IMR-90 (cell line): Measurements from ENCODE around the gene NPHS1.

Source experiments
- CEBPB ChIP-seq: IDR thresholded peaks from 2 replicates; pipeline ENCODE4 v1.6.1; 2012; ENCODE audit warnings: low read depth, low read length, improper control_type of control experiment
- CHD1 ChIP-seq: IDR thresholded peaks from 2 replicates; pipeline ENCODE4 v1.6.1; 2012; ENCODE audit warnings: low read depth, low read length, improper control_type of control experiment
- CTCF ChIP-seq: conservative IDR thresholded peaks from 2 replicates; pipeline ENCODE4 v1.5.1; 2012; ENCODE audit warnings: mild to moderate bottlenecking, low read depth, low read length, improper control_type of control experiment
- ELK1 ChIP-seq: fragments of 150-350 bp; IDR thresholded peaks from 2 replicates; pipeline ENCODE4 v1.6.1; 2016; ENCODE audit warnings: low read depth, mild to moderate bottlenecking, low read length, moderate library complexity, borderline replicate concordance
- FOS ChIP-seq: fragments of 150-350 bp; IDR thresholded peaks from 2 replicates; pipeline ENCODE4 v1.6.1; 2016; ENCODE audit warnings: low read depth, low read length
- MAFK ChIP-seq: IDR thresholded peaks from 2 replicates; pipeline ENCODE4 v1.6.1; 2012; ENCODE audit warnings: low read depth, low read length, improper control_type of control experiment
- MXI1 ChIP-seq: IDR thresholded peaks from 2 replicates; pipeline ENCODE4 v1.6.1; 2012; ENCODE audit warnings: low read depth, mild to moderate bottlenecking, low read length, moderate library complexity, borderline replicate concordance
- NFE2L2 ChIP-seq: fragments of 150-350 bp; IDR thresholded peaks from 2 replicates; pipeline ENCODE4 v1.6.1; 2016; ENCODE audit warnings: low read depth, mild to moderate bottlenecking, low read length
- POLR2A ChIP-seq: IDR thresholded peaks from 2 replicates; pipeline ENCODE4 v1.6.1; 2012; ENCODE audit warnings: mild to moderate bottlenecking, low read depth, low read length
- RAD21 ChIP-seq: IDR thresholded peaks from 2 replicates; pipeline ENCODE4 v1.6.1; 2012; ENCODE audit warnings: low read length, improper control_type of control experiment
- RCOR1 ChIP-seq: IDR thresholded peaks from 2 replicates; pipeline ENCODE4 v1.6.1; 2012; ENCODE audit warnings: mild to moderate bottlenecking, low read length, improper control_type of control experiment; ENCODE audit not compliant: insufficient replicate concordance
- RFX5 ChIP-seq: IDR thresholded peaks from 2 replicates; pipeline ENCODE4 v1.8.0; 2012; ENCODE audit warnings: low read depth, mild to moderate bottlenecking, low read length, moderate library complexity
- SMC3 ChIP-seq: fragments of 150-350 bp; IDR thresholded peaks from 2 replicates; pipeline ENCODE4 v1.6.1; 2016; ENCODE audit warnings: low read depth, mild to moderate bottlenecking, antibody characterized with exemption, low read length, moderate library complexity
- USF2 ChIP-seq: fragments of 150-350 bp; IDR thresholded peaks from 2 replicates; pipeline ENCODE4 v1.6.1; 2017; ENCODE audit warnings: mild to moderate bottlenecking, antibody characterized with exemption, low read length, low read depth

GRCh38 chr19:35899547-35900214 is 47.4 kb upstream of the NPHS1 start:
- TF ChIP-seq CTCF (no peak), MAFK (no peak), POLR2A (no peak), CHD1 (no peak), RAD21 (0 out of 2 replicates have a peak, but pooled peaks have one; percentile 0), FOS (no peak), RFX5 (no peak), RCOR1 (no peak), SMC3 (no peak), USF2 (no peak), NFE2L2 (no peak), CEBPB (peak; percentile 42; the same call in 1 of the 2 replicates), ELK1 (no peak), MXI1 (peak; percentile 44; the same call in 1 of the 2 replicates)
